Aorta (tissue), 5 donors: ENCODE data around the gene GALM. TPM values are rescaled to one million over a fixed set of nuclear protein-coding genes. Genes with fewer than 3 reads are reported as not detected.
"Not testable (repeated sequence)": the region's sequence is repeated elsewhere in the genome, so short reads cannot be mapped to it uniquely, and the experiment has no call there.

Source experiments
- ATAC-seq: fragments of 200-7000 bp; cut with Tn5 transposase; one replicate; pipeline ENCODE4 v1.9.1; 2022; ENCODE audit warnings: moderate library complexity; ENCODE audit not compliant: low FRiP score
- DNase-seq, 2 donors: peaks; one replicate each; pipeline ENCODE4 v3.0.0-alpha.2; 2020
- H3K27ac ChIP-seq, 2 donors: one replicate each; pipeline ENCODE4 v1.5.1; 2013; ENCODE audit warnings: low read length in 2 of 2, mild to moderate bottlenecking in 2 of 2, moderate library complexity in 2 of 2, control low read depth in 1 of 2, inconsistent platforms in 1 of 2, low read depth in 1 of 2
- H3K27me3 ChIP-seq, 2 donors: one replicate each; pipeline ENCODE4 v1.6.1; 2013; ENCODE audit warnings: control low read depth in 1 of 2, low read length in 1 of 2, mild to moderate bottlenecking in 1 of 2, moderate library complexity in 1 of 2; ENCODE audit not compliant: insufficient read depth in 2 of 2, control insufficient read depth in 1 of 2
- H3K36me3 ChIP-seq, 2 donors: one replicate each; pipeline ENCODE4 v1.6.1; 2013; ENCODE audit warnings: control low read depth in 1 of 2, low read length in 1 of 2, mild to moderate bottlenecking in 1 of 2; ENCODE audit not compliant: insufficient read depth in 2 of 2, control insufficient read depth in 1 of 2
- H3K4me1 ChIP-seq, 2 donors: one replicate each; pipeline ENCODE4 v1.6.1; 2013; ENCODE audit warnings: low read length in 2 of 2, control low read depth in 1 of 2, mild to moderate bottlenecking in 1 of 2, moderate library complexity in 1 of 2; ENCODE audit not compliant: insufficient read depth in 2 of 2, control insufficient read depth in 1 of 2
- H3K4me3 ChIP-seq, 2 donors: one replicate each; pipeline ENCODE4 v1.5.1; 2013; ENCODE audit warnings: low read length in 2 of 2, control low read depth in 1 of 2, mild to moderate bottlenecking in 1 of 2
- H3K9me3 ChIP-seq: one replicate; pipeline ENCODE4 v1.6.1; 2013; ENCODE audit warnings: mild to moderate bottlenecking, low read length; ENCODE audit not compliant: control insufficient read depth
- WGBS, 2 donors: extraction: QIAGEN DNeasy Blood & Tissue Kit; methylation state at CpG; one replicate each; pipeline ENCODE4 v1.1.7; 2013; 5-methylcytosine and 5-hydroxymethylcytosine counted together
- intact Hi-C, 2 donors: fragments of 100-400 bp; cut with DNase I; formaldehyde crosslinking; loops; one replicate each; pipeline versions ENCODE4 v1.14.2 to v1.15.0; 2022
- polyA plus RNA-seq, 2 donors: library from polyadenylated mRNA; stranded (reverse); fragments of 200-250 nt; gene quantifications; one replicate each; pipeline ENCODE4 v1.2.3, GENCODE V29; 2013
- total RNA-seq, 2 donors: library from RNA; stranded (reverse); fragmentation: NEBNext Ultra II Directional; extraction: Animal tissue kit (Norgen Biotek cat#: 25700); gene quantifications; one replicate each; pipeline ENCODE4 v1.2.1, GENCODE V29; 2021
- donor health status: healthy with polysubstance abuse.
- donor health status: Bipolar disorder and iron deficiency.
- donor health status: DM: no; HTN: no; CAD: no.
- donor health status: DM: no; HTN: no; CAD: no.
- donor health status: DM: yes; HTN: yes; CAD: no.

GALM gene
- total and polyA plus RNA-seq, 4 donors: 8.6 to 23.3 (median 14.5) TPM

- Histone ChIP-seq H3K27me3 (no peaks in the 10 kb centered on the region), H3K4me1 (no peaks in the 10 kb centered on the region), H3K4me3 (no peak overlapping the region), H3K27ac (no peak overlapping the region), H3K9me3 (no peaks in the 10 kb centered on the region), H3K36me3 (no peaks in the 10 kb centered on the region)
- intact Hi-C loops: no loop called here
- DNase-seq: no peak
- ATAC-seq: no peak
These were observed 35.1 kb downstream of the GALM start for GRCh38 chr2:38700881-38701458.

DNA sequence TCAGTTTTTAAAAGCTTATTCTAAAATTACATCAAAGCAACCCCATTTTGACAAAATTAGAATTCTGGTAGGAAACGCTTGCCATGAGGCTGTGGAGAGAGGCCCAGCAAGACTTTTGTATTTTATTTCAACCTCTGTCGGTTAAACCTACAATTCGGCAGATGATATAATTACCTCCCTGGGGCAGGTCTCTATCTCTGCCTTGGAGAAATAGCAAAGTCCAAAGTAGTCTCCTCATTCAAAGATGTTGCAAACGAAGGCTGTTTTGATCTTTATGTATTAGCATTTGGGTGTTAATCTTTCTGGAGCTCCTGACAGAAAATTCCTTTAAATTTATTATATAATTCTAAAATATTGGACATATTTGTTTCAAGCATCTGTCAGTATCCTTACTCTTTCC is 35.6 kb downstream of the GALM start:
- Histone ChIP-seq H3K27me3 (no peaks in the 10 kb centered on the region), H3K27ac (no peak overlapping the region), H3K4me3 (no peak overlapping the region), H3K4me1 (no peaks in the 10 kb centered on the region), H3K36me3 (no peaks in the 10 kb centered on the region), H3K9me3 (no peaks in the 10 kb centered on the region)
- ATAC-seq (no peak), DNase-seq (no peak)
- intact Hi-C loops: no loop called here
- 96 to 97% methylated on average over 4 of the region's 4 CpGs for WGBS, 2 donors

- DNase-seq (no peak), ATAC-seq (no peak)
- H3K4me3 ChIP-seq: no peak overlapping the region
- H3K27ac ChIP-seq: no peak overlapping the region
- WGBS, 2 donors: 5 to 19% methylated on average over 1 of the region's 1 CpG
- H3K36me3 ChIP-seq: no peaks in the 10 kb centered on the region
- no peaks in the 10 kb centered on the region for H3K9me3 ChIP-seq
- no peaks in the 10 kb centered on the region for H3K4me1 ChIP-seq
- intact Hi-C loops: no loop called here
- no peaks in the 10 kb centered on the region for H3K27me3 ChIP-seq
These were observed 36.5 kb downstream of the GALM start for GRCh38 chr2:38702413-38702812.

GRCh38 chr2:38703336-38703735 is 37.4 kb downstream of the GALM start:
- H3K36me3 ChIP-seq, H3K4me1 ChIP-seq, intact Hi-C loops, H3K4me3 ChIP-seq, H3K27ac ChIP-seq, H3K27me3 ChIP-seq, H3K9me3 ChIP-seq, DNase-seq, ATAC-seq: not testable (repeated sequence)
- WGBS, 2 donors: 97 to 98% methylated on average over 5 of the region's 5 CpGs

- Histone ChIP-seq H3K36me3 (no peaks in the 10 kb centered on the region), H3K27me3 (no peaks in the 10 kb centered on the region), H3K4me3 (no peak overlapping the region), H3K9me3 (no peaks in the 10 kb centered on the region), H3K27ac (no peak overlapping the region), H3K4me1 (no peaks in the 10 kb centered on the region)
- intact Hi-C loops: no loop called here
- ATAC-seq (no peak), DNase-seq (no peak)
- WGBS, 2 donors: 55 to 59% methylated on average over 2 of the region's 2 CpGs
These were observed 38.8 kb downstream of the GALM start for GRCh38 chr2:38704664-38705063.

DNA sequence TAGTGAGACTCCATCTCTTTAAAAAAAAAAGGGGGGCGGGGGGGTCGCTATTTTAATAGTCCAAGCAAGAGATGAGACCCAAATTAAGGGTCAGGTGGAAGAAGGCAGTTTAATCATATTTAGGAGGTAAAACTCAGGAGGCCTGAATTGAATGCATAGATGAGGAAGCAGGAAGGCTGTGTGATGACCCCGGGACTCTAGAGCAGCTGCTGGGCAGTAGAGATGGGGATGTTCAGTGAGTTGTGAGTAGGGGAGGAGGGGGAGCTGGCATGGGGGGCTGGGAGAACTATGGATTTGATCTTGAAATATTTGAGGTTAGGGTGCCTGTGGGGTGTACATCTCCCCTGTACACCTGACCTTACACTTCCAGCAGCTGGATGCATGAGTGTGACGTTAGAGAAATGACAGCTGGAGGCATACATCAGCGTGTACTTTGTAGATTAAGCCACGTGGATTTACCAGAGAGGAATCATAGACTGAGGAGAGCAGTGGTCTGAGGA is 41.0 kb downstream of the GALM start:
- Histone ChIP-seq H3K27ac (no peak overlapping the region), H3K36me3 (no peaks in the 10 kb centered on the region), H3K9me3 (no peaks in the 10 kb centered on the region), H3K4me1 (no peaks in the 10 kb centered on the region), H3K27me3 (no peaks in the 10 kb centered on the region), H3K4me3 (no peak overlapping the region)
- WGBS, 2 donors: 88 to 92% methylated on average over 6 of the region's 6 CpGs
- DNase-seq (no peak), ATAC-seq (no peak)
- intact Hi-C loops: no loop called here

- H3K4me1 ChIP-seq, H3K27me3 ChIP-seq, H3K4me3 ChIP-seq, H3K27ac ChIP-seq, H3K36me3 ChIP-seq, DNase-seq, ATAC-seq, H3K9me3 ChIP-seq, intact Hi-C loops: not testable (repeated sequence)
- WGBS, 2 donors: 92 to 97% methylated on average over 9 of the region's 9 CpGs
These were observed 42.6 kb downstream of the GALM start for GRCh38 chr2:38708491-38708890.

DNA sequence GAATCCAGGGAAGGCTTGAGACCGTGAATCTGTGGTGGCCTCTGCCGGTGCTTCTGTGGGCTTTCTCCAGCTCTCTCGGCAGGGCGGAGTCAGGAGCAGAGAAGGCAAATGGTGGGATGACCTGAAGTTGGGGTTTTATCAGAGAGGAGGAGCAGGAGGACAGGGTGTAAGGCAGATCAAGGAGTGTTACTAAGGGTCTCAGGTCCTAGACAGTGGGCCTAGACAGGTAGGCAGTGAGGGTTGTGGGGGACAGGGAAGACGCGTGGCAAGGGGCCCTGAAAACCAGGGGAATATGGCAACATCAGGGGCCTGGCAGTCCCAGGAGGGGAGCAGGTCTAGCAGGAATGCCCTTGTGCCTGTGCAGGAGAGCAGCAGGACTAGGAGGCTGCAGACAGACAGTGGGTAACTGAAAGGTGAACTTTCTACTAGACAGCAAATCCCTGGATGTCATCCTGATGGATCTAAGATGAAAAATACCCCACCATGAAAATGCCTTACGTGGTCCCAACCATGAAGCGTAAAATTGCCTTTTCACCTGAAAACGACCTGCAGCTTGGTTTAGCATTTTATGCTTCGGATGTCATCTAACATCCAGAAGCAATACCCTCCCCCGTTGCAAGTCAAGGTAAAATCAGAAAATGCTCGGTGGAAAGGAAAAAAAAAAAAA is 43.1 kb downstream of the GALM start:
- no peaks in the 10 kb centered on the region for H3K36me3 ChIP-seq
- no peaks in the 10 kb centered on the region for H3K4me1 ChIP-seq
- ATAC-seq (no peak), DNase-seq (no peak)
- no peaks in the 10 kb centered on the region for H3K27me3 ChIP-seq
- WGBS, 2 donors: 87% methylated on average over 12 of the region's 12 CpGs
- H3K4me3 ChIP-seq: no peak overlapping the region
- intact Hi-C loops: no loop called here
- H3K9me3 ChIP-seq: no peaks in the 10 kb centered on the region
- no peak overlapping the region for H3K27ac ChIP-seq

GRCh38 chr2:38709567-38710194 is 43.8 kb downstream of the GALM start:
- H3K36me3 ChIP-seq: no peaks in the 10 kb centered on the region
- ATAC-seq (no peak), DNase-seq (no peak)
- no peaks in the 10 kb centered on the region for H3K27me3 ChIP-seq
- intact Hi-C loops: no loop called here
- no peak overlapping the region for H3K4me3 ChIP-seq
- H3K4me1 ChIP-seq: no peaks in the 10 kb centered on the region
- H3K27ac ChIP-seq: no peak overlapping the region
- no peaks in the 10 kb centered on the region for H3K9me3 ChIP-seq
- WGBS, 2 donors: 76 to 81% methylated on average over 5 of the region's 5 CpGs
